Measurements from ENCODE around the gene PPM1M. TPM values are rescaled to one million over a fixed set of nuclear protein-coding genes. Genes with fewer than 3 reads are reported as not detected.

PPM1M gene
- total and polyA plus RNA-seq, 2 experiments from 2014 or later, result 21.6 to 35.7 TPM

- H3K9ac ChIP-seq, result no peak overlapping the region
- H3K79me2 ChIP-seq (ENCODE audit: insufficient read depth), result peaks cover 16% of the 10 kb centered on the region
- H3K9me2 ChIP-seq (ENCODE audit: insufficient read depth), result no peaks in the 10 kb centered on the region
- H3F3A ChIP-seq (ENCODE audit: insufficient read depth), result no peaks in the 10 kb centered on the region
- DNase-seq, result no peak
- H3K4me2 ChIP-seq (ENCODE audit: unreplicated experiment), result no peak overlapping the region
- H3K4me1 ChIP-seq (ENCODE audit: insufficient read depth), result peaks cover 1% of the 10 kb centered on the region
- no peak overlapping the region for H2AFZ ChIP-seq
- no peaks in the 10 kb centered on the region for H3K36me3 ChIP-seq (ENCODE audit: low read depth)
- no peak overlapping the region for H3K27ac ChIP-seq
- WGBS, 2 experiments (ENCODE audit: low coverage in 1 of 2, low lambda C conversion rate in 2 of 2, missing lambda C conversion rate in 2 of 2), result 87 to 90% methylated on average over 17 of the region's 17 CpGs
- no peaks in the 10 kb centered on the region for H3K9me3 ChIP-seq (ENCODE audit: low read depth)
- no peak for TF ChIP-seq EZH2phosphoT487 (IDR thresholded peaks at IDR 0.05; ENCODE audit: insufficient read depth, low read depth)
- TF ChIP-seq EZH2 (IDR thresholded peaks at IDR 0.05; ENCODE audit: insufficient read depth, poor library complexity, severe bottlenecking), result no peak
- no peaks in the 10 kb centered on the region for H3K27me3 ChIP-seq (replicated peaks; ENCODE audit: insufficient read depth)
- in situ Hi-C loops (cut with MboI), result no loop called here
- H4K20me1 ChIP-seq (ENCODE audit: insufficient read depth), result no peaks in the 10 kb centered on the region
- H3K4me3 ChIP-seq, result no peak overlapping the region
These were observed 48.1 kb downstream of the PPM1M start for GRCh38 chr3:52293491-52294319.

DNA sequence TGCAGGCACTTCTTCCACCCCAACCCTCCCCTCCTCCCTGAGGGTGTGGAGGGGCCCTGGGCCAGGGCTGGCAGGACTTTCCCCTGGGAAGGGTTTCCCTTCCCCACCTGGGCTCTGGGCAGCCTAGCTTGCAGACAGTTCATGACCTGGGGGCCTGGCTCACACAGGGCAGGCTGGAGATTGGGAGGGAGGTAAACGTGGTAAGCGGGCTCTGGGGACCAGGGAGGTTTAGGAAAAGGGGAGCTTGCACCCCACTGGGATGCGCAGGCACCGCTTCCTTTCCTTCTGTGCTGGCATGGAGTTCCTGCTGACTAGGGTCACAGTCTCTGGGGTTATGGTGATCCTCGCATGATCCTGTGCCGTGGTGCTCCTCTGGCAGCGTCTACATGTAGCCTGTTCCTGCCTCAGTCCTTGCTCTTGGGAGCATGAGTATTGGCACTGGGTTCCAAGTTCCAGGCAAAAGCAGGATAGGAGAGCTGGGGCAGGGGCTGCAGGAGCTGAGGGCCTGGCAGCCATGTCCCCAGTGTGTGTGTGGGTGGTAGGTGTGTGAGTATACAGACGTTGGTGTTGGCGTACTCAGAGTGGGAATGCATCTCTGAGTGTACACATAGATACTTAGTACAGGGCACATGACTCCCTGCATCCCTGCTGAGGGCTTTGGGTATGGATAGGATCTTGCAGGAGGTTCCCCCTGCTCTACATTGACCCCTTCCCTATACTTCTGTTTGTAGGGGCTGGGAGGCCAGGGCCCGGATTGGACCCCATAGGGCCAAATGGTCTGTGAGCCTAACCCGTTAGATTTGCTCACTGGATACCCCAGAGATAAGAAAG is 49.0 kb downstream of the PPM1M start:
- TF ChIP-seq EZH2 (IDR thresholded peaks at IDR 0.05; ENCODE audit: insufficient read depth, poor library complexity, severe bottlenecking), result no peak
- no peak for TF ChIP-seq EZH2phosphoT487 (IDR thresholded peaks at IDR 0.05; ENCODE audit: insufficient read depth, low read depth)
- Histone ChIP-seq H3K9me2 (ENCODE audit: insufficient read depth) (no peaks in the 10 kb centered on the region), H3K4me2 (ENCODE audit: unreplicated experiment) (no peak overlapping the region), H3K4me3 (no peak overlapping the region), H3K4me1 (ENCODE audit: insufficient read depth) (no peaks in the 10 kb centered on the region), H3K9me3 (ENCODE audit: low read depth) (no peaks in the 10 kb centered on the region), H4K20me1 (ENCODE audit: insufficient read depth) (no peaks in the 10 kb centered on the region), H3K27me3 (replicated peaks; ENCODE audit: insufficient read depth) (no peaks in the 10 kb centered on the region), H3K27ac (no peak overlapping the region), H2AFZ (no peak overlapping the region), H3K79me2 (ENCODE audit: insufficient read depth) (0 out of 2 replicates have a peak, but pooled peaks cover 7% of the 10 kb centered on the region), H3F3A (ENCODE audit: insufficient read depth) (no peaks in the 10 kb centered on the region), H3K9ac (no peak overlapping the region), H3K36me3 (ENCODE audit: low read depth) (no peaks in the 10 kb centered on the region)
- no peak for DNase-seq
- in situ Hi-C loops (cut with MboI), result no loop called here
- 79 to 84% methylated on average over 11 of the region's 11 CpGs for WGBS, 2 experiments (ENCODE audit: low coverage in 1 of 2, low lambda C conversion rate in 2 of 2, missing lambda C conversion rate in 2 of 2)

- Histone ChIP-seq H4K20me1 (ENCODE audit: insufficient read depth) (no peaks in the 10 kb centered on the region), H3F3A (ENCODE audit: insufficient read depth) (no peaks in the 10 kb centered on the region), H3K79me2 (ENCODE audit: insufficient read depth) (no peaks in the 10 kb centered on the region), H3K4me2 (ENCODE audit: unreplicated experiment) (no peak overlapping the region), H2AFZ (no peak overlapping the region), H3K27me3 (replicated peaks; ENCODE audit: insufficient read depth) (no peaks in the 10 kb centered on the region), H3K27ac (no peak overlapping the region), H3K9me2 (ENCODE audit: insufficient read depth) (no peaks in the 10 kb centered on the region), H3K36me3 (ENCODE audit: low read depth) (no peaks in the 10 kb centered on the region), H3K4me1 (ENCODE audit: insufficient read depth) (peaks cover 11% of the 10 kb centered on the region), H3K4me3 (no peak overlapping the region), H3K9ac (no peak overlapping the region), H3K9me3 (ENCODE audit: low read depth) (no peaks in the 10 kb centered on the region)
- in situ Hi-C loops (cut with MboI), result no loop called here
- no peak for DNase-seq
- 73 to 77% methylated on average over 5 of the region's 5 CpGs for WGBS, 2 experiments (ENCODE audit: low coverage in 1 of 2, low lambda C conversion rate in 2 of 2, missing lambda C conversion rate in 2 of 2)
- TF ChIP-seq EZH2phosphoT487 (IDR thresholded peaks at IDR 0.05; ENCODE audit: insufficient read depth, low read depth), result no peak
- no peak for TF ChIP-seq EZH2 (IDR thresholded peaks at IDR 0.05; ENCODE audit: insufficient read depth, poor library complexity, severe bottlenecking)
These were observed 50.2 kb downstream of the PPM1M start for GRCh38 chr3:52295671-52296208.
